ENCODE data around the gene SLC8A3. TPM values are rescaled to one million over a fixed set of nuclear protein-coding genes. Genes with fewer than 3 reads are reported as not detected.

Gene SLC8A3
- total RNA-seq, 1 experiment from 2014 or later: 0.13 TPM

DNA sequence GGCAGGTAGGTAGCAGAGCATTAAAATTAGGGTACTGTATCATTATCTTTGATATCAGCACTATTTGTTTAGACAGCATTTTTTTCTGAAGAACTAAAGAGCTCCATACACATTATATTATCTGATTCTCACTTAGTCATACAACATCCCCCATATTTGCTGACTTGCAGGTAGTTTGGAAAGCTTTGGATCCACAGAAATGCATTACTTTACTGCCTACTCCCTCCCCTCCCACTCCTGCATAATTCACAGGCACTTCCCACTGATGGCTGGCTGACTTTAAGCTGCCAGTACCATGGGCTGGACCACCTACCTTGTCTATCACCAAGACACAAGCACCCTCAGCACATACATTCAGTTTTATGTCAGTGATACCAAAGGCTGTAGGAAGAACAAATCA, 110.4 kb downstream of the SLC8A3 start:
- Histone ChIP-seq H2AK5ac (ENCODE audit: insufficient read length, low read length) (no peak overlapping the region), H3K4me1 (ENCODE audit: insufficient read depth, low read length) (no peaks in the 10 kb centered on the region; the same call in 1 of the 2 replicates), H2BK20ac (ENCODE audit: low read depth, low read length, poor library complexity, severe bottlenecking) (no peak overlapping the region), H2BK12ac (ENCODE audit: insufficient read length, low read depth, low read length) (no peak overlapping the region), H3K56ac (ENCODE audit: insufficient read length, low read depth, low read length) (no peak overlapping the region), H4K20me1 (ENCODE audit: control insufficient read depth, insufficient read depth, insufficient read length) (no peaks in the 10 kb centered on the region), H3K27ac (ENCODE audit: insufficient read length, low read depth, low read length) (no peak overlapping the region), H3K14ac (ENCODE audit: insufficient read depth, low read length) (no peak overlapping the region), H2AFZ (ENCODE audit: low read length) (no peak overlapping the region), H3K4me2 (ENCODE audit: insufficient read depth, insufficient read length, low read length) (no peak overlapping the region), H3K27me3 (ENCODE audit: insufficient read depth, low read length) (no peaks in the 10 kb centered on the region), H4K91ac (ENCODE audit: insufficient read length, low read depth, low read length) (no peak overlapping the region), H2BK5ac (ENCODE audit: insufficient read length, low read length) (no peak overlapping the region), H3T11ph (ENCODE audit: low read length) (no peak overlapping the region), H3K79me2 (ENCODE audit: insufficient read depth, low read length) (no peaks in the 10 kb centered on the region), H3K18ac (ENCODE audit: insufficient read length, low read depth, low read length) (no peak overlapping the region), H2BK120ac (ENCODE audit: low read depth, low read length, poor library complexity, severe bottlenecking) (no peak overlapping the region), H4K8ac (replicated peaks; ENCODE audit: insufficient read length, low read depth, low read length) (no peak overlapping the region), H3K4ac (ENCODE audit: low read depth, low read length) (no peak overlapping the region), H2BK15ac (ENCODE audit: low read depth, low read length) (no peak overlapping the region), H3K23me2 (ENCODE audit: insufficient read length, low read depth, low read length, poor library complexity, severe bottlenecking) (no peaks in the 10 kb centered on the region), H3K79me1 (ENCODE audit: insufficient read depth, low read depth, low read length, poor library complexity, severe bottlenecking) (no peaks in the 10 kb centered on the region), H3K9me3 (ENCODE audit: control insufficient read depth, low read depth, low read length) (no peaks in the 10 kb centered on the region), H3K9ac (ENCODE audit: extremely low read depth, insufficient read length, low read length) (no peak overlapping the region), H3K23ac (ENCODE audit: insufficient read length, low read depth, low read length) (no peak overlapping the region), H4K5ac (ENCODE audit: insufficient read length, low read depth, low read length) (no peak overlapping the region)
- no peaks in the 10 kb centered on the region for H3K36me3 Mint-ChIP-seq (ENCODE audit: insufficient read depth in 1 of 3, low read depth in 3 of 3)
- TF ChIP-seq, protein P1, sequence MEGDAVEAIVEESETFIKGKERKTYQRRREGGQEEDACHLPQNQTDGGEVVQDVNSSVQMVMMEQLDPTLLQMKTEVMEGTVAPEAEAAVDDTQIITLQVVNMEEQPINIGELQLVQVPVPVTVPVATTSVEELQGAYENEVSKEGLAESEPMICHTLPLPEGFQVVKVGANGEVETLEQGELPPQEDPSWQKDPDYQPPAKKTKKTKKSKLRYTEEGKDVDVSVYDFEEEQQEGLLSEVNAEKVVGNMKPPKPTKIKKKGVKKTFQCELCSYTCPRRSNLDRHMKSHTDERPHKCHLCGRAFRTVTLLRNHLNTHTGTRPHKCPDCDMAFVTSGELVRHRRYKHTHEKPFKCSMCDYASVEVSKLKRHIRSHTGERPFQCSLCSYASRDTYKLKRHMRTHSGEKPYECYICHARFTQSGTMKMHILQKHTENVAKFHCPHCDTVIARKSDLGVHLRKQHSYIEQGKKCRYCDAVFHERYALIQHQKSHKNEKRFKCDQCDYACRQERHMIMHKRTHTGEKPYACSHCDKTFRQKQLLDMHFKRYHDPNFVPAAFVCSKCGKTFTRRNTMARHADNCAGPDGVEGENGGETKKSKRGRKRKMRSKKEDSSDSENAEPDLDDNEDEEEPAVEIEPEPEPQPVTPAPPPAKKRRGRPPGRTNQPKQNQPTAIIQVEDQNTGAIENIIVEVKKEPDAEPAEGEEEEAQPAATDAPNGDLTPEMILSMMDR (conservative IDR thresholded peaks at IDR 0.05): no peak
- no peak overlapping the region for H3K4me3 Mint-ChIP-seq
- H3K27me3 Mint-ChIP-seq (ENCODE audit: low read depth): peaks cover 4% of the 10 kb centered on the region
- peaks cover 3 to 16% of the 10 kb centered on the region in 2 experiments; a peak in 3 of 4 replicates for H3K4me1 Mint-ChIP-seq
- DNase-seq: no peak
- H3K27ac Mint-ChIP-seq: no peak overlapping the region
- H3K9me3 Mint-ChIP-seq: no peaks in the 10 kb centered on the region

Data from H9 (cell line).